AG04450 (cell line): Measurements from ENCODE around the gene ADAMTS3. TPM values are rescaled to one million over a fixed set of nuclear protein-coding genes. Genes with fewer than 3 reads are reported as not detected.

Source experiments
- CTCF ChIA-PET: fragments of 300-600, 350-600 bp; formaldehyde crosslinking; extraction: SDS; loops from one replicate; lab custom pipeline; 2022; ENCODE audit warnings: antibody characterized with exemption, inconsistent platforms; lab: Charles Lee
- POLR2A ChIA-PET: fragments of 350-600 bp; formaldehyde crosslinking; extraction: SDS; loops from one replicate; lab custom pipeline; 2021; ENCODE audit warnings: antibody characterized with exemption, inconsistent platforms; lab: Yijun Ruan, JAX
- DNase-seq: peaks from one replicate; pipeline ENCODE4 v3.0.0-alpha.2; 2011; ENCODE audit warnings: low read depth, low spot score
- H3K27ac ChIP-seq: one replicate; pipeline ENCODE4 v1.5.1; 2012; ENCODE audit warnings: low read depth, low read length, control low read depth
- H3K27me3 ChIP-seq: one replicate; pipeline ENCODE4 v1.6.0; 2012; ENCODE audit warnings: low read length; ENCODE audit not compliant: control insufficient read depth, insufficient read depth
- H3K4me3 ChIP-seq: 2 replicates; pipeline ENCODE4 v1.5.1; 2011; ENCODE audit warnings: mild to moderate bottlenecking, low read depth, low read length, control low read depth
- H3K9me3 ChIP-seq: 2 replicates; pipeline ENCODE4 v1.5.1; 2012; ENCODE audit warnings: low read length; ENCODE audit not compliant: control insufficient read depth, insufficient read depth
- CTCF ChIP-seq: IDR thresholded peaks from 2 replicates; pipeline ENCODE4 v1.5.1; 2011; ENCODE audit warnings: low read depth, low read length, control low read depth, inconsistent platforms
- polyA plus RNA-seq: library from polyadenylated mRNA; depleted of rRNA; stranded (reverse); fragments of >200 nt; gene quantifications from 2 replicates; pipeline ENCODE4 v1.2.3, GENCODE V29; 2011

ADAMTS3 gene
- polyA plus RNA-seq, 1 experiment = 0.77 TPM

GRCh38 chr4:72302981-72303704 is 265.9 kb downstream of the ADAMTS3 start:
- H3K27ac ChIP-seq = no peak overlapping the region
- H3K4me3 ChIP-seq = no peak overlapping the region
- CTCF ChIA-PET = interaction anchor here (0.6 to 5.3 kb wide), 25 partner anchors 9 to 714 kb away, joined by 3 to 69 read pairs (median 4); no protein-coding TSS in a partner anchor
- no peaks in the 10 kb centered on the region for H3K27me3 ChIP-seq
- peak; percentile 16 for DNase-seq
- TF ChIP-seq CTCF = peak; percentile 75
- no peaks in the 10 kb centered on the region for H3K9me3 ChIP-seq
- POLR2A ChIA-PET = no interaction called here

- POLR2A ChIA-PET = no interaction called here
- H3K9me3 ChIP-seq = no peaks in the 10 kb centered on the region
- no peak for TF ChIP-seq CTCF
- CTCF ChIA-PET = interaction anchor here (0.9 to 5.3 kb wide), 9 partner anchors 8 to 168 kb away, joined by 3 to 69 read pairs (median 7); no protein-coding TSS in a partner anchor
- no peaks in the 10 kb centered on the region for H3K27me3 ChIP-seq
- H3K4me3 ChIP-seq = no peak overlapping the region
- no peak for DNase-seq
- H3K27ac ChIP-seq = no peak overlapping the region
Measured at GRCh38 chr4:72301759-72302158, 267.3 kb downstream of the ADAMTS3 start.

- CTCF ChIA-PET = interaction anchor here (5.3 kb wide), 1 partner anchor 12 kb away, joined by 69 read pairs; no protein-coding TSS in a partner anchor
- DNase-seq = no peak
- Histone ChIP-seq H3K4me3 (no peak overlapping the region), H3K27me3 (no peaks in the 10 kb centered on the region), H3K27ac (no peak overlapping the region), H3K9me3 (no peaks in the 10 kb centered on the region)
- POLR2A ChIA-PET = no interaction called here
- no peak for TF ChIP-seq CTCF
Measured at GRCh38 chr4:72300126-72300525, 268.9 kb downstream of the ADAMTS3 start.

GRCh38 chr4:72295966-72296557 is 273.0 kb downstream of the ADAMTS3 start:
- Histone ChIP-seq H3K27me3 (no peaks in the 10 kb centered on the region), H3K27ac (no peak overlapping the region), H3K4me3 (no peak overlapping the region), H3K9me3 (no peaks in the 10 kb centered on the region)
- ChIA-PET CTCF (interaction anchor here (0.6 to 2.7 kb wide), 17 partner anchors 9 to 572 kb away, joined by 3 to 23 read pairs (median 4); no protein-coding TSS in a partner anchor), POLR2A (no interaction called here)
- peak; percentile 15 for DNase-seq
- TF ChIP-seq CTCF = peak; percentile 76

- TF ChIP-seq CTCF = no peak
- Histone ChIP-seq H3K4me3 (no peak overlapping the region), H3K27ac (no peak overlapping the region), H3K9me3 (no peaks in the 10 kb centered on the region), H3K27me3 (no peaks in the 10 kb centered on the region)
- CTCF ChIA-PET = no interaction called here
- DNase-seq = no peak
- POLR2A ChIA-PET = no interaction called here
Measured at GRCh38 chr4:72290737-72291136, 278.3 kb downstream of the ADAMTS3 start.
